Suprapubic skin (tissue), 4 donors: Measurements from ENCODE around the gene CYP19A1. TPM values are rescaled to one million over a fixed set of nuclear protein-coding genes. Genes with fewer than 3 reads are reported as not detected.

ENCODE experiments used
- DNase-seq, 2 donors: peaks; one replicate each; pipeline ENCODE4 v3.0.0-alpha.2; 2019; ENCODE audit warnings: low spot score in 2 of 2
- H3K27ac ChIP-seq: fragments of 200-600 bp; sonication (generic); one replicate; pipeline ENCODE4 v1.5.1; 2019
- H3K27me3 ChIP-seq: fragments of 200-600 bp; sonication (generic); one replicate; pipeline ENCODE4 v1.5.1; 2019
- H3K36me3 ChIP-seq: fragments of 200-600 bp; sonication (generic); one replicate; pipeline ENCODE4 v1.5.1; 2019
- H3K4me1 ChIP-seq: fragments of 200-600 bp; sonication (generic); one replicate; pipeline ENCODE4 v1.5.1; 2019
- H3K4me3 ChIP-seq: fragments of 200-600 bp; sonication (generic); one replicate; pipeline ENCODE4 v1.5.1; 2019; ENCODE audit warnings: mild to moderate bottlenecking
- H3K9me3 ChIP-seq: fragments of 200-600 bp; sonication (generic); one replicate; pipeline ENCODE4 v1.5.1; 2019
- EP300 ChIP-seq: sonication (generic); formaldehyde crosslinking; IDR thresholded peaks from one replicate; pipeline ENCODE4 v1.6.1; 2017; ENCODE audit warnings: antibody characterized with exemption
- POLR2A ChIP-seq, 2 donors: fragments of 450-650 bp; IDR thresholded peaks; one replicate each; pipeline ENCODE4 v1.6.1; 2017; ENCODE audit warnings: antibody characterized with exemption in 2 of 2, mild to moderate bottlenecking in 2 of 2, moderate library complexity in 2 of 2
- POLR2AphosphoS5 ChIP-seq, 3 donors: sonication (generic); formaldehyde crosslinking; IDR thresholded peaks; one replicate each; pipeline ENCODE4 v1.6.1; 2017; ENCODE audit warnings: antibody characterized with exemption in 3 of 3
- WGBS: methylation state at CpG from one replicate; pipeline ENCODE4 v1.1.5; 2018; 5-methylcytosine and 5-hydroxymethylcytosine counted together
- total RNA-seq, 4 donors: library from RNA; depleted of rRNA; stranded (reverse); fragments of >200 nt; gene quantifications; one replicate each; pipeline ENCODE4 v1.1.0, GENCODE V29; 2016
- TF ChIP-seq, protein P1 (sequence below), 2 donors: fragments of 200-600 bp in 1 of 2; fragments of 450-650 bp in 1 of 2; sonication (generic) in 1 of 2; IDR thresholded peaks; one replicate each; pipeline ENCODE4 v1.5.1; 2016 to 2019; ENCODE audit warnings: antibody characterized with exemption in 2 of 2, mild to moderate bottlenecking in 1 of 2, moderate library complexity in 1 of 2

Gene CYP19A1
- total RNA-seq, 4 donors from 2014 or later = 2.7 to 6.8 (median 5.6) TPM

DNA sequence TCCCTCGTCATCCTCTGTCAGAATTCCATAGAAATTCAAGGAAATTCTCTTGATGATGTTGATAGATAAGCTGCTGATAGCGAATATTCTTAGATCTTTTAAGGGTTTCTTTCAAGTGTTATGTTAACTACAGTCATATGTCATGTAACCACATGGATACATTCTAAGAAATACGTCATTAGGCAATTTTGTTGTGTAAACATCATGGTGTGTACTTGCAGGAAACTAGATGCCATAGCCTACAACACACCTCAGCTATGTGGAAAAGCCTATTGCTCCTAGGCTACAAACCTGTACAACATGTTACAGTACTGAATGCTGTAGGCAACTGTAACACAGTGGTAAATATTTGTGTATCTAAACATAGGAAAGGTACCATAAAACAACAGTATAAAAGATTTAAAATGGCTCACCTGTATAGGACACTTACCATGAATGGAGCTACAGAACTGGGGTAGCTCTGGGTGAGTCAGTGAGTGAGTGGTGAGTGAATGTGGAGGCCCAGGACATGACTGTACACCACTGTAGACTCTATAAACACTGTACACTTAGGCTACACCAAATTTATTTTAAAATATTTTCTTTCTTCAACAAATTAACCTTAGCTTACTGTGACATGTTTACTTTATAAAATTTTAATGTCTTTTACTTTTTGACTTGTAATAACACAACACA, 37.7 kb upstream of the CYP19A1 start:
- DNase-seq = no peak
- Histone ChIP-seq H3K4me3 (no peak overlapping the region), H3K27me3 (no peaks in the 10 kb centered on the region), H3K4me1 (peaks cover 29% of the 10 kb centered on the region), H3K27ac (peak overlapping the region; percentile 88), H3K36me3 (no peaks in the 10 kb centered on the region), H3K9me3 (no peaks in the 10 kb centered on the region)
- TF ChIP-seq POLR2AphosphoS5 (IDR thresholded peaks at IDR 0.05) (no peak), EP300 (no peak), POLR2A (IDR thresholded peaks at IDR 0.05) (no peak)
- TF ChIP-seq, protein P1, sequence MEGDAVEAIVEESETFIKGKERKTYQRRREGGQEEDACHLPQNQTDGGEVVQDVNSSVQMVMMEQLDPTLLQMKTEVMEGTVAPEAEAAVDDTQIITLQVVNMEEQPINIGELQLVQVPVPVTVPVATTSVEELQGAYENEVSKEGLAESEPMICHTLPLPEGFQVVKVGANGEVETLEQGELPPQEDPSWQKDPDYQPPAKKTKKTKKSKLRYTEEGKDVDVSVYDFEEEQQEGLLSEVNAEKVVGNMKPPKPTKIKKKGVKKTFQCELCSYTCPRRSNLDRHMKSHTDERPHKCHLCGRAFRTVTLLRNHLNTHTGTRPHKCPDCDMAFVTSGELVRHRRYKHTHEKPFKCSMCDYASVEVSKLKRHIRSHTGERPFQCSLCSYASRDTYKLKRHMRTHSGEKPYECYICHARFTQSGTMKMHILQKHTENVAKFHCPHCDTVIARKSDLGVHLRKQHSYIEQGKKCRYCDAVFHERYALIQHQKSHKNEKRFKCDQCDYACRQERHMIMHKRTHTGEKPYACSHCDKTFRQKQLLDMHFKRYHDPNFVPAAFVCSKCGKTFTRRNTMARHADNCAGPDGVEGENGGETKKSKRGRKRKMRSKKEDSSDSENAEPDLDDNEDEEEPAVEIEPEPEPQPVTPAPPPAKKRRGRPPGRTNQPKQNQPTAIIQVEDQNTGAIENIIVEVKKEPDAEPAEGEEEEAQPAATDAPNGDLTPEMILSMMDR (IDR thresholded peaks at IDR 0.05) = no peak
- 76% methylated on average over 3 of the region's 3 CpGs for WGBS

DNA sequence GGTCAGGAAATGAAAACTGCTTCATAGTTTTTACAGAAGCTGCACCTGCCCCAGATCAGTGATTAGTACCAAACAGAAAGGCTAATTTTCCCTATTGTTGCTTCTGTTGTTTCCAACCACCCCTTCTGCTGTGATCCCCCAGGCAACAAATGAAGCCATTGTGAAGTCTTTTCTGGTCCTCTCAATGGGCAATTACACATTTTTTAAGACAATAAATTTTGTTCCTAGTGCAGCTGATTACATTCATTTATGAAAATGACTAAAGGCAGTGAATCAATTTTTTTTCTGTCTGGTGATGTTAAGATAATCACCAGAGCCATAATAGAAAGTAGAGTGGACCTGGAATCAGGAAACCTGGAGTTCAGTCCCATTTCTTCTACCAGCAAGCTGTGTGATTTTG, 35.7 kb upstream of the CYP19A1 start:
- Histone ChIP-seq H3K9me3 (no peaks in the 10 kb centered on the region), H3K4me3 (no peak overlapping the region), H3K4me1 (peaks cover 18% of the 10 kb centered on the region), H3K27me3 (no peaks in the 10 kb centered on the region), H3K36me3 (no peaks in the 10 kb centered on the region), H3K27ac (no peak overlapping the region)
- TF ChIP-seq POLR2AphosphoS5 (IDR thresholded peaks at IDR 0.05) (no peak), POLR2A (IDR thresholded peaks at IDR 0.05) (no peak), EP300 (no peak)
- TF ChIP-seq, protein P1 (IDR thresholded peaks at IDR 0.05) = no peak
- no peak for DNase-seq

GRCh38 chr15:51371266-51371665, 32.9 kb upstream of the CYP19A1 start:
- Histone ChIP-seq H3K36me3 (no peaks in the 10 kb centered on the region), H3K4me1 (peaks cover 8% of the 10 kb centered on the region), H3K27ac (no peak overlapping the region), H3K27me3 (no peaks in the 10 kb centered on the region), H3K9me3 (no peaks in the 10 kb centered on the region), H3K4me3 (no peak overlapping the region)
- no peak for DNase-seq
- 62% methylated on average over 1 of the region's 1 CpG for WGBS
- TF ChIP-seq EP300 = no peak
- TF ChIP-seq, protein P1 (IDR thresholded peaks at IDR 0.05) = no peak
- TF ChIP-seq POLR2A (IDR thresholded peaks at IDR 0.05) = no peak
- TF ChIP-seq POLR2AphosphoS5 (IDR thresholded peaks at IDR 0.05) = no peak

DNA sequence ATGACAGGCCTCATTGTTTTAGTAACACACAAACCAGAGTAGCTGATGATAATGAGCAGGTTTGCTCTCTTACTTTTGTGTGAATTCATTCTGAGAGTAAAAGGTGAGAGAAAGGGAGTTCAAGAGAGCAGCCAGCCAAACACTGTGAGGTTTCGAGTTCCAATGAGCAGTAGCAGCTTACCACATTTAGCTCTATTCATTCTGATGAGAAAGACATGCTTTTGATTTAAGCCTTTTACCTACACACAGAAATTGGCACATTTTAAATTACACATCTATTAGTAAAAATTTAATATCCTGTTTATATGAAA, 31.0 kb upstream of the CYP19A1 start:
- H3K9me3 ChIP-seq = no peaks in the 10 kb centered on the region
- no peaks in the 10 kb centered on the region for H3K36me3 ChIP-seq
- H3K27me3 ChIP-seq = no peaks in the 10 kb centered on the region
- WGBS = 73% methylated on average over 1 of the region's 1 CpG
- TF ChIP-seq POLR2AphosphoS5 (IDR thresholded peaks at IDR 0.05) = no peak
- TF ChIP-seq, protein P1 (IDR thresholded peaks at IDR 0.05) = no peak
- TF ChIP-seq EP300 = no peak
- no peak for TF ChIP-seq POLR2A (IDR thresholded peaks at IDR 0.05)
- no peak overlapping the region for H3K27ac ChIP-seq
- peaks cover 8% of the 10 kb centered on the region for H3K4me1 ChIP-seq
- DNase-seq = no peak
- no peak overlapping the region for H3K4me3 ChIP-seq

DNA sequence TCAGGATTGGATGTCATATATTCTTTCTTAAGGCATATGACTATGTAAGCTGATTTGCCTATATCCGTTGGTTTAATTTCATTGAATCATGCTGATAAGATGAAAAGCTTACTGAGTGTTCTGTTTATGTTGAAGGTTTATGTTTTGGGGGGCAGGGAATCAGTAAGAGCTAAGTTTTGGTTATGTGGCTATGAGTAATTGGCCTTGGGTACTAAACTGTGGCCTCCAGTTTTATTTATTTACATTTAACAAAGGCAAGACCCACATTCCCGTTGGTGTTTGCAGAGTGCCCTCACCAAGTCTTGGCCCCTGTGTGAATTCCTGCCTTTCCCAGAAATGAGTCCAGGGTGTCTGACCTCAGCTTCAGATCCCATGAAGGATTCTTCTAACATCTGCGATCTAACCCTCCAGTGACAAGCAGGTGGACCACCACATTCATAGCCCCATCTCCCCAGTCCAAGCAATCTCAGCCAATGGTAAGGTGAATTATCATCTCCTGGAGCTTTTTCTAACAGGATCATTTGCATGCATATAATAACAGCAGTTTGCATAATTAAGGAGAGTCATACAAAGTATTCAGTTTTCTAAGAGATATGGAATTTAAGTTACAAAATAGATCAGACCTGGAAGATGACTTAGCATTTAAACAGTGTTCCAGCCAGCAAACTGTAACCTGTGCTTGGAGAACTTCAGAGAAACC, 30.5 kb upstream of the CYP19A1 start:
- Histone ChIP-seq H3K27ac (peak overlapping the region; percentile 17), H3K4me1 (peaks cover 8% of the 10 kb centered on the region), H3K36me3 (no peaks in the 10 kb centered on the region), H3K4me3 (no peak overlapping the region), H3K27me3 (no peaks in the 10 kb centered on the region), H3K9me3 (no peaks in the 10 kb centered on the region)
- WGBS = 74% methylated on average over 3 of the region's 3 CpGs
- DNase-seq = no peak
- TF ChIP-seq, protein P1 (IDR thresholded peaks at IDR 0.05) = no peak
- no peak for TF ChIP-seq POLR2AphosphoS5 (IDR thresholded peaks at IDR 0.05)
- no peak for TF ChIP-seq POLR2A (IDR thresholded peaks at IDR 0.05)
- TF ChIP-seq EP300 = no peak
